ENCODE results near the gene GPAM.

Gene GPAM

DNA sequence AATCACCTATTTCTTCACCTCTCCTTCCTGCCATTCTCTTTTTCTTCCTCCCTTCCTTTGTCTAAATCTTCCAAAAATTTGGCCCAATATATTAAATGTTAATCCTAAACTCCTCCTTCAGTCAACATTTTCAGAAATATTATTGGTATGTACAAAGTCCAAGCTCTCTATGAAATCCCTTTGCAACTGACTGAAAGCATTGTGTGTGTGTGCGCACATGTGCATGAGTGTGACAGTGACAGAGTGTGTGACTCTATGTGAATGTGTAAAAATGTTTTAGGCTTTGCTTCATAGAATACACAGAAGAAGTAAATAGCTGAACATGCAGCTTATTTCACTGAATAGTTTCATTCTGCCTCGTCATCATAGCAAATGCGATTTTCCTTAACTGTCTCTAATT lies 7.0 kb downstream of the GPAM start:
- no peak for DNase-seq

DNA sequence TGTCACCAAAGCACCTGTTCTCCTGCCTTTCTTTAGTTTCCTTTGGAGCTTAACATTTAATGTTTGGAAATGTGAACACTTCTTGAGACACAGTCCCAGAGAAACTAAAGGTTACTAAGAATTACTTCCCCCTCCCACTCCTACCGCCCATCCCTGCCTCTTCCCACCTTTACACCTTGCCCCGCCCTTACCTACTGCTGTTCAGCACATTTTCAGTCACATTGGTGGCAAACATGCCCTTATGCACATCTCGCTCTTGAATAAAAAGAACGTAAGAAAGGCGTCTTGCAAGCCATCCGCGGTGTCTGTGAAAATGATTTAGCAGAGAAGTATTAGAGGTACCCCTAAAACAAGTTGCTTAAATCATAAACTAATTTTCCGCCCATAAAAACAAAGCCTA lies 8.2 kb downstream of the GPAM start:
- DNase-seq, result no peak

DNA sequence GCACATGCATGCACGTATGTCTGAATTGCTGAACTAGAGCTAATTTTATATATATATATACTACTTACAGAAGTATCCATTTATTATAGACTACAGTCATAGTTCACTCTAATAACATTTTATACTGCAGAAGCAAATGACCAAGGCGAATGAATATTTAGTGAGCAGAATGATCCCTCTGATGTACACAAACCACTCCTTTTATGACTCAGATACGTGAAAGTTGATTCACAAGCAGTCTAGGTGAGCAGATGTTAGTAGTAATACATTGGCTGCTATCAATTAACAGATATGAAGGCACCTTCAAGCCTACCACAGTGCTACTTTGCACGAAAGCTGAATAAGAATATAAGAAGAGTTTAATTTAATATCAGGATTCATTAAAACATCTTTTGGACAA lies 10.4 kb downstream of the GPAM start:
- no peak for DNase-seq

GRCh38 chr10:112168733-112169132 lies 14.8 kb downstream of the GPAM start:
- DNase-seq, result no peak

GRCh38 chr10:112166800-112167199 lies 16.8 kb downstream of the GPAM start:
- no peak for DNase-seq

GRCh38 chr10:112161757-112162518 lies 21.6 kb downstream of the GPAM start:
- no peak for DNase-seq

- no peak for DNase-seq
These were observed 22.7 kb downstream of the GPAM start for GRCh38 chr10:112160834-112161233.

- no peak for DNase-seq
These were observed 24.1 kb downstream of the GPAM start for GRCh38 chr10:112159469-112159868.

- no peak for DNase-seq
These were observed 32.0 kb downstream of the GPAM start for GRCh38 chr10:112151524-112152039.

DNA sequence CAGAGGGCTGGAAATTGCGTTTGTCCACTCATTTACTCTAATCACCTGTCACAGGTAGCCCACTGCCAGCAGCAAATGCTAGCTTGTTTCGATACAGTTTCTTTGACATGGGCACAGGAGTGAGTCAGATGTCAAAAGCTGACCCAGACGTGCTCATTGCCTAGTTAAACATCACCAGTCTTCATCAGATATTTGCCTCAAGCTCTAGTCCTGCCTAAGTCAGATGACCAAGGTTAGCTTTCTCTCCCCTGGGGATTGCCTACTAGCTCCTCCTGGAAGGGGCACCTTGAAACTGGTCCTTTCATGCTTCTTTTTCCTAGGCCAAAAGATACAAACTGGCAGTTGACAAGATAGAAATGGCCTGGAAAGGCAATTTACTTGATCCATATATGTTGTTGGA lies 35.2 kb downstream of the GPAM start:
- DNase-seq, result no peak

GRCh38 chr10:112146799-112147198 lies 36.8 kb downstream of the GPAM start:
- DNase-seq, result no peak

GRCh38 chr10:112145263-112145662 lies 38.3 kb downstream of the GPAM start:
- DNase-seq, result no peak

DNA sequence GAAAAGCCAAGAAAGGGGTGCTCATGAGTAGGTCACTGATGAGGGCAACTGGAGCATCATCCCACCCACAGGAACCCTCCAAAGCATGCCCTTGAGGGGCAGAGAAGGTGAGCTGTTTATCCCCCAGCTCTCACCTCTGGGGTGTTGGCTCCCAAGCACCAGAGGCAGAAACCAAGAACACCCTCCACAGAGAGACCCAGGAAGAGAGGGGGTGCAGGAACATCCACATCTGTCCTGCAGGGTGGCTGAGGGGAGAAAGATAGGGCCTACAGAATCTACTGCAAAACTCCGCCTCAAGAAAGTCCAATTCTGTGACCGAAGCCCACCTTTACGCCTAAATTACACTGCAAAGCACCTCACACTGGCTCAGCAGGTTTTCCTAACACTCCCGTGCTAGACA lies 40.1 kb downstream of the GPAM start:
- DNase-seq, result no peak

DNA sequence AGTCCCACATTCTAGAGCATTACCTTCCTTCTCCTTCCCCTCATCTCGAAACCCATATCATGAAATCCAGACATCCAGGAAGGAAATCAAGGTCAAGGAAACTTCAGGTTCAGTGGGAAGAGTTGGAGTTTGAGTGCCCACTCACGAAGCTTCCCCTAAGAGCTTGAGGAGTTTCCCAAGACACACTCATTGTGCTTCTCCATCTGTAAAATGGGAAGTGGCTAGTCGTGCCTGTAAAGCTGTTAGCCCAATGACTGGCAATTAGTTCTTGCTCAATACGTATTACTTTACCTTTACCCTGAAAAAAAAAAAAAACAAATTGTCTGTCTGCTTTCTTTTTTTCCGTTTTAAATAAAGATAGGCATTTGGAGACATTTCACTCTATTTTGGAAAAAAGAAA lies 42.3 kb downstream of the GPAM start:
- DNase-seq, result no peak

DNA sequence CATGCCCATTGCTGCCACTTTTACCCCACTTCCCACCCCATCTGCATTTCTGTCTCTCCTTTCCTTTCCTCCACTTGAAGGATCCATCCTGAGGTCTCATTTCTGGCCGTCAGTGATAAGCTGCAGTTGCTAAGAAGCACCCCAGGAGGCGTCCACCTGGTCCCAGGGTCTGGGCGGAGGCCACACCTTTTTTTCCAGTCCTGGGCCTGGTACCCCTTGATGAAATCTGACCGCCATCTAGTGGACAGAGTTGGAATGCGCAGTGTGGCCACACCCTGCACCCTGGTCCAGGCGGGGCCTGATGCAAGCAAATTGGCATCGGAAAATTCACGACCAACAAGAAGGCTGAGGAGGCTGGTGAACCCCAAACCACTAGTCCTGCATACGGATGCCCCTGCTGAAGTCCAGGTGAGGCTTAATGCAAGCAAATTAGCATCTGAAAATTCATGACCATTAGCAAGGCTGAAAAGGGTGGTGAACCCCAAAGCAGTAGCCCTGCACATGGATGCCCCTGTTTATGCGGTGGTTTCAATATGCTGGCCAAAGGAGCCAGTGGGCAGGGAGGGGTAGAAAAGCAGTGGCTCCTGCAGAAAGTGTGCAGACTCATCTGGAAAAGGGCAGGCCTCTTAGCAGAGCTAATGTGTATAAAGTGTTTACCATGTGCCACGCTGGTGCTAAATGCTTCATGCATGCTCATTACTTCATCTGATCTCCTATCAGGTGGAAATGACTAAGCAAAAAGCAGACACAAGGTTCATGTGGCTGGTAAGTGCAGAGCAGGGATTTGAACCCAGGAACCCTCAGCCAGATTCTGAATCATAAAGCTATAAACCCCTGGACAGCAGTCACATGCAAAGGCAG lies 43.2 kb downstream of the GPAM start:
- DNase-seq, result peak; percentile 84 to 88

DNA sequence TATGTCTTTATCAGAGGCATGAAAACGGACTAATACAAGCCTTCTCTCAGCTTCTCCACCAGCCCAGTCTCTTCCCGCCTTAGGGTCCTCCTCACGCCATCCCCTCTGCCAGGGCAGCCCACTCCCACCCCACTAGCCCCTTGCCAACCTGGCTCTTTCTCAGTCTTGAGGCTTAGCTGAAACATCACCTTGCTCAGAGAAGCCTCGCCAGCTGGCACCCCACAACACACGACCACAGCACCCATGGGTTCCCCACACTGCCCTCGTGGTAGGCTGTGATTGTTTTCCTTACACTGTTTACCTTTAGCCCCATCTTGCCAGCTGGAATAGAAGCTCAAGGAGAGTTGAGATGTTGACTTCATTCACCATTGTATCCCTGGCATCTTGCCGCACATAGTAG lies 44.4 kb downstream of the GPAM start:
- no peak for DNase-seq

DNA sequence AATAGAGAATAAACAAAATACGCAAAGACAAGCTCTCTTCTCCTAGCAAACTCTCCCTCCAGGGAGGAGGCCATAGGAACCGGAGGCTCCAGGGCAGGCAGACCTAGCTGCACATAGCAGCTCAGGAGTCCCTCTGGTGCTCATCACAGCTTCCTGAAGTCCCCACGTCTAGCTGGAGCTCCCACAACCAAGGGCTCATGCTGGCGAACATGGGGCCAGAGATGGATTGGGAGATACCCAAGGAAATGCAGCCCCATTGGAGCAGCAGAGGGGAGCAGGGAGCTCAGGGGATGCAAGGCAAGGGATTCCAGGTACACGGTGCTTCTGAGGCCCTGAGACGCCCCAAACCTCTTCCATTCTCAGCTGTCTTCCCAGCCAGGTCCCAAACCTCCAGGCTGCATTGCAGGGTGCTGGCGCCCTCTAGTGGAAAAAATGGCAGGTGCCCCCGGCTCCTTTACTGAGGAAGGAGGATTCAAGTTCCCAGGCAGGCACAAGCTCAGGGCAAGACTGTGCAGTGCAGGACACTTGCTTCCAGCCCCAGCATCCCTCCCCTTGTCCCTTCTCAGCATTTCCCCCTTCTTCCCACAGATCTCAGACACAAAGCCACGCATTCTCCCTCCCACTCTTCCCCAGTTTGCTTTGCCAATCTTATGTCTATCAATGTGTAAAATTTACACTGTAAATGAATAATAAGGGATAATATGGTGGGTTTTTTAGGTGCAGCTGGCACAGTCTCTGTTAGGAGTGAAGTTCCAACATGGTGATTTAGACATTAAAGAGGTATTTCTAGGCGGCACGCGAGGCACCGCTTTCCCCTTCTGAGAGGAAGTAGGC lies 46.2 kb downstream of the GPAM start:
- peak; percentile 81 to 84 for DNase-seq

- no peak for DNase-seq
These were observed 46.9 kb downstream of the GPAM start for GRCh38 chr10:112136486-112137153.

DNA sequence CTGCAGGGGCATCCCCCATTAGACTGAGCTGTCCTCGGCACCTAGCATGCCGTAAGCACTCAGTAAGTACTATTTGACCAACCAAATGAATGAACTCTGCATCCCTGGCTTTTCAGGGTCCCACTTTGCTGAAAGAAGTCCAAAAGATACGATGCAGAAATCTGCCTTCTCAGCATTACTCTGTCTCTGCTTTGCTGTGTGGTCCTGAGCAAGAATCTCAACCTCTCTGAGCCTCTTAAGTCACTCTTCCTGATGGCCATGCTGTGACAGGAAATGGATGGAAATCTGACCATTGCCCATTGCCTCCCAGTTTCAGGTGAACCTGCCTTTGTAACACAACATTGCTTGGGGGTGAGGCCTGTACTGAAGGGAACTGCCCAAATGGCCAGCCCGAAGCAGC lies 48.0 kb downstream of the GPAM start:
- DNase-seq, result no peak

- DNase-seq, result no peak
These were observed 51.1 kb downstream of the GPAM start for GRCh38 chr10:112132435-112132834.

GRCh38 chr10:112131996-112132395 lies 51.6 kb downstream of the GPAM start:
- DNase-seq, result no peak

GRCh38 chr10:112131346-112131745 lies 52.2 kb downstream of the GPAM start:
- DNase-seq, result no peak

- no peak for DNase-seq
These were observed 56.7 kb downstream of the GPAM start for GRCh38 chr10:112126901-112127300.

Measured in activated CD4-positive, alpha-beta T cell treated with anti-CD3 and anti-CD28 coated beads, Interleukin-2, amount 50 U/mL, for 48 hours (primary cell).